ENCODE measurements around the gene IFT122. TPM values are rescaled to one million over a fixed set of nuclear protein-coding genes. Genes with fewer than 3 reads are reported as not detected.
"Not testable (repeated sequence)": the region's sequence is repeated elsewhere in the genome, so short reads cannot be mapped to it uniquely, and the experiment has no call there.

IFT122 gene
- total and polyA plus RNA-seq, 4 donors: 10.1 to 41.2 (median 32.2) TPM

- H3K4me1 ChIP-seq (ENCODE audit: control insufficient read depth in 1 of 2, insufficient read depth in 2 of 2, low read length in 2 of 2): peaks cover 0 to 2% of the 10 kb centered on the region in 2 donors
- peaks cover 0 to 3% of the 10 kb centered on the region in 2 donors for H3K36me3 ChIP-seq (ENCODE audit: control insufficient read depth in 1 of 2, insufficient read depth in 2 of 2, low read length in 1 of 2)
- DNase-seq (no peak), ATAC-seq (ENCODE audit: low FRiP score) (no peak)
- 75 to 84% methylated on average over 2 of the region's 2 CpGs for WGBS, 2 donors
- H3K27ac ChIP-seq (ENCODE audit: low read depth in 1 of 2, low read length in 2 of 2): no peak overlapping the region
- intact Hi-C loops (cut with DNase I): no loop called here
- H3K9me3 ChIP-seq (ENCODE audit: control insufficient read depth, low read length): no peaks in the 10 kb centered on the region
- H3K27me3 ChIP-seq (ENCODE audit: control insufficient read depth in 1 of 2, insufficient read depth in 2 of 2, low read length in 1 of 2): no peaks in the 10 kb centered on the region
- H3K4me3 ChIP-seq (ENCODE audit: low read length in 2 of 2): no peak overlapping the region
These were observed 29.0 kb downstream of the IFT122 start for GRCh38 chr3:129469026-129469425.

- WGBS, 2 donors: 96% methylated on average over 2 of the region's 2 CpGs
- ATAC-seq (ENCODE audit: low FRiP score) (no peak), DNase-seq (no peak)
- Histone ChIP-seq H3K4me1 (ENCODE audit: control insufficient read depth in 1 of 2, insufficient read depth in 2 of 2, low read length in 2 of 2) (peaks cover 0 to 2% of the 10 kb centered on the region in 2 donors), H3K4me3 (ENCODE audit: low read length in 2 of 2) (no peak overlapping the region), H3K36me3 (ENCODE audit: control insufficient read depth in 1 of 2, insufficient read depth in 2 of 2, low read length in 1 of 2) (peaks cover 0 to 4% of the 10 kb centered on the region in 2 donors), H3K27ac (ENCODE audit: low read depth in 1 of 2, low read length in 2 of 2) (no peak overlapping the region), H3K27me3 (ENCODE audit: control insufficient read depth in 1 of 2, insufficient read depth in 2 of 2, low read length in 1 of 2) (no peaks in the 10 kb centered on the region), H3K9me3 (ENCODE audit: control insufficient read depth, low read length) (no peaks in the 10 kb centered on the region)
- intact Hi-C loops (cut with DNase I): no loop called here
These were observed 30.8 kb downstream of the IFT122 start for GRCh38 chr3:129470861-129471260.

GRCh38 chr3:129473067-129473768 is 33.2 kb downstream of the IFT122 start:
- H3K27ac ChIP-seq (ENCODE audit: low read depth in 1 of 2, low read length in 2 of 2): no peak overlapping the region
- no peaks in the 10 kb centered on the region for H3K9me3 ChIP-seq (ENCODE audit: control insufficient read depth, low read length)
- 73 to 79% methylated on average over 4 of the region's 4 CpGs for WGBS, 2 donors
- H3K4me3 ChIP-seq (ENCODE audit: low read length in 2 of 2): no peak overlapping the region
- no peaks in the 10 kb centered on the region for H3K27me3 ChIP-seq (ENCODE audit: control insufficient read depth in 1 of 2, insufficient read depth in 2 of 2, low read length in 1 of 2)
- peaks cover 0 to 2% of the 10 kb centered on the region in 2 donors for H3K4me1 ChIP-seq (ENCODE audit: control insufficient read depth in 1 of 2, insufficient read depth in 2 of 2, low read length in 2 of 2)
- DNase-seq: no peak
- intact Hi-C loops (cut with DNase I): no loop called here
- H3K36me3 ChIP-seq (ENCODE audit: control insufficient read depth in 1 of 2, insufficient read depth in 2 of 2, low read length in 1 of 2): peaks cover 3 to 9% of the 10 kb centered on the region in 2 donors
- ATAC-seq (ENCODE audit: low FRiP score): no peak

GRCh38 chr3:129473769-129474152 is 33.7 kb downstream of the IFT122 start:
- DNase-seq (no peak), ATAC-seq (ENCODE audit: low FRiP score) (no peak)
- Histone ChIP-seq H3K9me3 (ENCODE audit: control insufficient read depth, low read length) (no peaks in the 10 kb centered on the region), H3K27ac (ENCODE audit: low read depth in 1 of 2, low read length in 2 of 2) (no peak overlapping the region), H3K4me3 (ENCODE audit: low read length in 2 of 2) (no peak overlapping the region), H3K36me3 (ENCODE audit: control insufficient read depth in 1 of 2, insufficient read depth in 2 of 2, low read length in 1 of 2) (peaks cover 3 to 9% of the 10 kb centered on the region in 2 donors), H3K27me3 (ENCODE audit: control insufficient read depth in 1 of 2, insufficient read depth in 2 of 2, low read length in 1 of 2) (no peaks in the 10 kb centered on the region), H3K4me1 (ENCODE audit: control insufficient read depth in 1 of 2, insufficient read depth in 2 of 2, low read length in 2 of 2) (peaks cover 0 to 2% of the 10 kb centered on the region in 2 donors)
- intact Hi-C loops (cut with DNase I): no loop called here
- WGBS, 2 donors: 79 to 81% methylated on average over 4 of the region's 4 CpGs

GRCh38 chr3:129474984-129475804 is 35.2 kb downstream of the IFT122 start:
- Histone ChIP-seq H3K27me3 (ENCODE audit: control insufficient read depth in 1 of 2, insufficient read depth in 2 of 2, low read length in 1 of 2) (no peaks in the 10 kb centered on the region), H3K4me1 (ENCODE audit: control insufficient read depth in 1 of 2, insufficient read depth in 2 of 2, low read length in 2 of 2) (peaks cover 0 to 2% of the 10 kb centered on the region in 2 donors), H3K4me3 (ENCODE audit: low read length in 2 of 2) (no peak overlapping the region), H3K9me3 (ENCODE audit: control insufficient read depth, low read length) (no peaks in the 10 kb centered on the region), H3K36me3 (ENCODE audit: control insufficient read depth in 1 of 2, insufficient read depth in 2 of 2, low read length in 1 of 2) (peaks cover 3 to 10% of the 10 kb centered on the region in 2 donors), H3K27ac (ENCODE audit: low read depth in 1 of 2, low read length in 2 of 2) (no peak overlapping the region)
- ATAC-seq (ENCODE audit: low FRiP score) (no peak), DNase-seq (no peak)
- intact Hi-C loops (cut with DNase I): no loop called here
- 89 to 92% methylated on average over 10 of the region's 10 CpGs for WGBS, 2 donors

- intact Hi-C loops (cut with DNase I): no loop called here
- ATAC-seq (ENCODE audit: low FRiP score) (no peak), DNase-seq (no peak)
- Histone ChIP-seq H3K4me3 (ENCODE audit: low read length in 2 of 2) (no peak overlapping the region), H3K9me3 (ENCODE audit: control insufficient read depth, low read length) (no peaks in the 10 kb centered on the region), H3K4me1 (ENCODE audit: control insufficient read depth in 1 of 2, insufficient read depth in 2 of 2, low read length in 2 of 2) (peaks cover 0 to 2% of the 10 kb centered on the region in 2 donors), H3K36me3 (ENCODE audit: control insufficient read depth in 1 of 2, insufficient read depth in 2 of 2, low read length in 1 of 2) (peaks cover 3 to 10% of the 10 kb centered on the region in 2 donors), H3K27me3 (ENCODE audit: control insufficient read depth in 1 of 2, insufficient read depth in 2 of 2, low read length in 1 of 2) (no peaks in the 10 kb centered on the region), H3K27ac (ENCODE audit: low read depth in 1 of 2, low read length in 2 of 2) (no peak overlapping the region)
- 97 to 98% methylated on average over 3 of the region's 3 CpGs for WGBS, 2 donors
These were observed 35.8 kb downstream of the IFT122 start for GRCh38 chr3:129475863-129476262.

- DNase-seq (no peak), ATAC-seq (ENCODE audit: low FRiP score) (no peak)
- WGBS, 2 donors: 83 to 91% methylated on average over 6 of the region's 6 CpGs
- peaks cover 3 to 8% of the 10 kb centered on the region in 2 donors for H3K36me3 ChIP-seq (ENCODE audit: control insufficient read depth in 1 of 2, insufficient read depth in 2 of 2, low read length in 1 of 2)
- no peaks in the 10 kb centered on the region for H3K9me3 ChIP-seq (ENCODE audit: control insufficient read depth, low read length)
- H3K27me3 ChIP-seq (ENCODE audit: control insufficient read depth in 1 of 2, insufficient read depth in 2 of 2, low read length in 1 of 2): no peaks in the 10 kb centered on the region
- no peak overlapping the region for H3K27ac ChIP-seq (ENCODE audit: low read depth in 1 of 2, low read length in 2 of 2)
- intact Hi-C loops (cut with DNase I): no loop called here
- no peak overlapping the region for H3K4me3 ChIP-seq (ENCODE audit: low read length in 2 of 2)
- no peaks in the 10 kb centered on the region for H3K4me1 ChIP-seq (ENCODE audit: control insufficient read depth in 1 of 2, insufficient read depth in 2 of 2, low read length in 2 of 2)
These were observed 36.6 kb downstream of the IFT122 start for GRCh38 chr3:129476586-129476985.

GRCh38 chr3:129481225-129481765 is 41.3 kb downstream of the IFT122 start:
- H3K27me3 ChIP-seq (ENCODE audit: control insufficient read depth in 1 of 2, insufficient read depth in 2 of 2, low read length in 1 of 2); ATAC-seq (ENCODE audit: low FRiP score); H3K4me3 ChIP-seq (ENCODE audit: low read length in 2 of 2); intact Hi-C loops (cut with DNase I); H3K4me1 ChIP-seq (ENCODE audit: control insufficient read depth in 1 of 2, insufficient read depth in 2 of 2, low read length in 2 of 2); H3K9me3 ChIP-seq (ENCODE audit: control insufficient read depth, low read length); H3K36me3 ChIP-seq (ENCODE audit: control insufficient read depth in 1 of 2, insufficient read depth in 2 of 2, low read length in 1 of 2); H3K27ac ChIP-seq (ENCODE audit: low read depth in 1 of 2, low read length in 2 of 2): not testable (repeated sequence)
- peak in 1 of 2 donors; percentile 83 for DNase-seq
- 42 to 50% methylated on average over 6 to 9 of the region's 11 CpGs for WGBS, 2 donors

Data from aorta (tissue), 5 donors.